T-helper 17 cell (primary cell): Measurements from ENCODE around the gene TSTD2. TPM values are rescaled to one million over a fixed set of nuclear protein-coding genes. Genes with fewer than 3 reads are reported as not detected.
"Not testable (repeated sequence)": the region's sequence is repeated elsewhere in the genome, so short reads cannot be mapped to it uniquely, and the experiment has no call there.

Source experiments
- ATAC-seq: fragments of 150-1000 bp; cut with Tn5 transposase; 2 replicates; pipeline ENCODE4 v1.10.0; 2021; ENCODE audit warnings: mild to moderate bottlenecking, moderate library complexity
- DNase-seq, 3 donors: peaks; one replicate each; pipeline versions ENCODE4 v3.0.0 to v3.0.0-alpha.2; 2020 to 2021
- H3K9me3 ChIP-seq: one replicate; pipeline ENCODE4 v1.7.0; 2013; ENCODE audit warnings: low read length, mild to moderate bottlenecking; ENCODE audit not compliant: control insufficient read depth, poor library complexity, severe bottlenecking
- H3K27ac Mint-ChIP-seq: one replicate; pipeline ENCODE4 v1.8.0; 2022; ENCODE audit warnings: mild to moderate bottlenecking, moderate library complexity, mixed read lengths
- H3K27me3 Mint-ChIP-seq: one replicate; pipeline ENCODE4 v1.8.0; 2022; ENCODE audit warnings: mixed read lengths
- H3K36me3 Mint-ChIP-seq: one replicate; pipeline ENCODE4 v1.8.0; 2022; ENCODE audit warnings: low read depth, mixed read lengths
- H3K4me1 Mint-ChIP-seq: one replicate; pipeline ENCODE4 v1.8.0; 2022; ENCODE audit warnings: mild to moderate bottlenecking, mixed read lengths
- H3K4me3 Mint-ChIP-seq: one replicate; pipeline ENCODE4 v1.8.0; 2022; ENCODE audit warnings: mild to moderate bottlenecking, moderate library complexity, mixed read lengths
- total RNA-seq, 4 donors: library from RNA in 2 of 4; stranded (reverse) in 2 of 4; gene quantifications; one replicate each; pipeline ENCODE4 v1.2.3 and lab custom pipeline; 2022 to 2026

Gene TSTD2
- total RNA-seq, 2 donors from 2014 or later = 15.5 to 26.7 TPM

- Mint-ChIP-seq H3K4me1 (peaks cover 6% of the 10 kb centered on the region), H3K27ac (no peak overlapping the region), H3K27me3 (no peaks in the 10 kb centered on the region), H3K4me3 (no peak overlapping the region), H3K36me3 (peaks cover 3% of the 10 kb centered on the region)
- DNase-seq (no peak), ATAC-seq (no peak)
- no peaks in the 10 kb centered on the region for H3K9me3 ChIP-seq
These were observed 9.2 kb downstream of the TSTD2 start for GRCh38 chr9:97623946-97624345.

GRCh38 chr9:97622483-97622882 is 10.7 kb downstream of the TSTD2 start:
- not testable (repeated sequence) for H3K9me3 ChIP-seq, H3K27me3 Mint-ChIP-seq, ATAC-seq, DNase-seq, H3K4me1 Mint-ChIP-seq, H3K36me3 Mint-ChIP-seq, H3K27ac Mint-ChIP-seq, H3K4me3 Mint-ChIP-seq

- not testable (repeated sequence) for DNase-seq, H3K4me3 Mint-ChIP-seq, ATAC-seq, H3K9me3 ChIP-seq, H3K27me3 Mint-ChIP-seq
- Mint-ChIP-seq H3K27ac (peak overlapping the region; percentile 32), H3K4me1 (peaks cover 15% of the 10 kb centered on the region), H3K36me3 (peaks cover 10% of the 10 kb centered on the region)
These were observed 13.1 kb downstream of the TSTD2 start for GRCh38 chr9:97620063-97620462.

- H3K36me3 Mint-ChIP-seq = peaks cover 10% of the 10 kb centered on the region
- peaks cover 15% of the 10 kb centered on the region for H3K4me1 Mint-ChIP-seq
- no peak for ATAC-seq
- H3K27me3 Mint-ChIP-seq = no peaks in the 10 kb centered on the region
- H3K4me3 Mint-ChIP-seq = no peak overlapping the region
- no peak for DNase-seq
- peak overlapping the region; percentile 19 for H3K27ac Mint-ChIP-seq
- H3K9me3 ChIP-seq = no peaks in the 10 kb centered on the region
These were observed 15.2 kb downstream of the TSTD2 start for GRCh38 chr9:97617939-97618416.

- H3K36me3 Mint-ChIP-seq = peaks cover 10% of the 10 kb centered on the region
- ATAC-seq (peak; percentile 77), DNase-seq (peak in 2 of 3 donors; percentile 12 to 45)
- no peak overlapping the region for H3K4me3 Mint-ChIP-seq
- H3K9me3 ChIP-seq = no peaks in the 10 kb centered on the region
- no peaks in the 10 kb centered on the region for H3K27me3 Mint-ChIP-seq
- H3K4me1 Mint-ChIP-seq = peaks cover 16% of the 10 kb centered on the region
- H3K27ac Mint-ChIP-seq = no peak overlapping the region
These were observed 17.6 kb downstream of the TSTD2 start for GRCh38 chr9:97615439-97616072.

GRCh38 chr9:97604901-97605645 is 28.1 kb downstream of the TSTD2 start:
- H3K4me3 Mint-ChIP-seq = no peak overlapping the region
- ATAC-seq (no peak), DNase-seq (no peak)
- peaks cover 6% of the 10 kb centered on the region for H3K36me3 Mint-ChIP-seq
- H3K4me1 Mint-ChIP-seq = peaks cover 5% of the 10 kb centered on the region
- H3K27me3 Mint-ChIP-seq = no peaks in the 10 kb centered on the region
- H3K27ac Mint-ChIP-seq = peak overlapping the region; percentile 34
- H3K9me3 ChIP-seq = no peaks in the 10 kb centered on the region

- no peak overlapping the region for H3K4me3 Mint-ChIP-seq
- ATAC-seq (no peak), DNase-seq (no peak)
- no peaks in the 10 kb centered on the region for H3K27me3 Mint-ChIP-seq
- H3K36me3 Mint-ChIP-seq = peaks cover 5% of the 10 kb centered on the region
- peaks cover 11% of the 10 kb centered on the region for H3K4me1 Mint-ChIP-seq
- H3K27ac Mint-ChIP-seq = no peak overlapping the region
- H3K9me3 ChIP-seq = no peaks in the 10 kb centered on the region
These were observed 30.7 kb downstream of the TSTD2 start for GRCh38 chr9:97602430-97602829.

- DNase-seq (no peak), ATAC-seq (no peak)
- H3K9me3 ChIP-seq = no peaks in the 10 kb centered on the region
- H3K36me3 Mint-ChIP-seq = peaks cover 5% of the 10 kb centered on the region
- H3K27ac Mint-ChIP-seq = no peak overlapping the region
- H3K4me1 Mint-ChIP-seq = peaks cover 9% of the 10 kb centered on the region
- H3K4me3 Mint-ChIP-seq = no peak overlapping the region
- no peaks in the 10 kb centered on the region for H3K27me3 Mint-ChIP-seq
These were observed 31.8 kb downstream of the TSTD2 start for GRCh38 chr9:97601228-97601898.

- Mint-ChIP-seq H3K27me3 (no peaks in the 10 kb centered on the region), H3K4me1 (peaks cover 9% of the 10 kb centered on the region), H3K27ac (no peak overlapping the region), H3K36me3 (peaks cover 5% of the 10 kb centered on the region), H3K4me3 (no peak overlapping the region)
- no peaks in the 10 kb centered on the region for H3K9me3 ChIP-seq
- DNase-seq (no peak), ATAC-seq (no peak)
These were observed 32.5 kb downstream of the TSTD2 start for GRCh38 chr9:97600531-97601227.

- H3K27me3 Mint-ChIP-seq = no peaks in the 10 kb centered on the region
- H3K4me1 Mint-ChIP-seq = peaks cover 9% of the 10 kb centered on the region
- DNase-seq = no peak
- ATAC-seq = no peak
- peak overlapping the region; percentile 49 for H3K27ac Mint-ChIP-seq
- no peaks in the 10 kb centered on the region for H3K9me3 ChIP-seq
- H3K36me3 Mint-ChIP-seq = peaks cover 5% of the 10 kb centered on the region
- H3K4me3 Mint-ChIP-seq = no peak overlapping the region
These were observed 33.8 kb downstream of the TSTD2 start for GRCh38 chr9:97599314-97599846.

- Mint-ChIP-seq H3K4me3 (peak overlapping the region; percentile 55), H3K27me3 (no peaks in the 10 kb centered on the region), H3K4me1 (peaks cover 10% of the 10 kb centered on the region), H3K36me3 (peaks cover 7% of the 10 kb centered on the region), H3K27ac (peak overlapping the region; percentile 49)
- peak in 2 of 3 donors; percentile 34 to 54 for DNase-seq
- peak; percentile 98 for ATAC-seq
- no peaks in the 10 kb centered on the region for H3K9me3 ChIP-seq
These were observed 34.5 kb downstream of the TSTD2 start for GRCh38 chr9:97598461-97599288.

GRCh38 chr9:97596906-97597305 is 36.3 kb downstream of the TSTD2 start:
- DNase-seq = no peak
- Mint-ChIP-seq H3K4me1 (peaks cover 10% of the 10 kb centered on the region), H3K27me3 (peaks cover 5% of the 10 kb centered on the region), H3K27ac (no peak overlapping the region), H3K4me3 (no peak overlapping the region), H3K36me3 (peaks cover 5% of the 10 kb centered on the region)
- no peak for ATAC-seq
- no peaks in the 10 kb centered on the region for H3K9me3 ChIP-seq
